Choroid plexus epithelial cell (primary cell): ENCODE results near the gene PDE9A.
A peak's percentile ranks its signal among the peaks of the same experiment; 100 is the strongest.

Experiments used
- DNase-seq: peaks from one replicate; pipeline ENCODE4 v3.0.0-alpha.2; 2010; ENCODE audit warnings: low read depth
- H3K4me3 ChIP-seq: 2 replicates; pipeline ENCODE4 v1.5.1; 2011; ENCODE audit warnings: low read depth, mild to moderate bottlenecking, control low read depth, low read length, moderate library complexity
- CTCF ChIP-seq: conservative IDR thresholded peaks from 2 replicates; pipeline ENCODE4 v1.5.1; 2011; ENCODE audit warnings: low read depth, mild to moderate bottlenecking, control low read depth, inconsistent platforms, low read length, moderate library complexity

PDE9A gene

GRCh38 chr21:42668298-42668992, 15.0 kb downstream of the PDE9A start:
- TF ChIP-seq CTCF = no peak
- DNase-seq = no peak
- no peak overlapping the region for H3K4me3 ChIP-seq

GRCh38 chr21:42669041-42669440, 15.6 kb downstream of the PDE9A start:
- no peak for DNase-seq
- TF ChIP-seq CTCF = no peak
- no peak overlapping the region for H3K4me3 ChIP-seq

GRCh38 chr21:42670058-42670880, 16.8 kb downstream of the PDE9A start:
- H3K4me3 ChIP-seq = no peak overlapping the region
- DNase-seq = no peak
- TF ChIP-seq CTCF = no peak

- no peak for TF ChIP-seq CTCF
- DNase-seq = no peak
- no peak overlapping the region for H3K4me3 ChIP-seq
Measured at GRCh38 chr21:42670884-42671283, 17.5 kb downstream of the PDE9A start.

GRCh38 chr21:42671778-42672593, 18.6 kb downstream of the PDE9A start:
- no peak for DNase-seq
- TF ChIP-seq CTCF = no peak
- H3K4me3 ChIP-seq = no peak overlapping the region

- DNase-seq = peak; percentile 62
- no peak overlapping the region for H3K4me3 ChIP-seq
- no peak for TF ChIP-seq CTCF
Measured at GRCh38 chr21:42672699-42673458, 19.5 kb downstream of the PDE9A start.
